Measurements from ENCODE around the gene PRKCH. TPM values are rescaled to one million over a fixed set of nuclear protein-coding genes. Genes with fewer than 3 reads are reported as not detected.

The PRKCH gene
- total RNA-seq, 2 donors from 2014 or later: 24.6 to 73.6 TPM

GRCh38 chr14:61350427-61351270 lies 29.3 kb downstream of the PRKCH start:
- no peak overlapping the region for H3K27ac ChIP-seq
- H3K9me3 ChIP-seq: no peaks in the 10 kb centered on the region
- TF ChIP-seq CTCF (IDR thresholded peaks at IDR 0.05): no peak
- ATAC-seq (ENCODE audit: insufficient number of reproducible peaks, low FRiP score, low read depth) (no peak), DNase-seq (ENCODE audit: low spot score) (no peak)
- H3K4me1 ChIP-seq (ENCODE audit: control insufficient read depth in 1 of 2, low read depth in 2 of 2): no peaks in the 10 kb centered on the region
- no peak overlapping the region for H3K4me3 ChIP-seq
- no peaks in the 10 kb centered on the region for H3K36me3 ChIP-seq
- no peaks in the 10 kb centered on the region for H3K27me3 ChIP-seq (replicated peaks; ENCODE audit: insufficient read depth)

- Histone ChIP-seq H3K27ac (no peak overlapping the region), H3K4me1 (ENCODE audit: control insufficient read depth in 1 of 2, low read depth in 2 of 2) (no peaks in the 10 kb centered on the region), H3K27me3 (replicated peaks; ENCODE audit: insufficient read depth) (no peaks in the 10 kb centered on the region), H3K4me3 (no peak overlapping the region), H3K36me3 (no peaks in the 10 kb centered on the region), H3K9me3 (no peaks in the 10 kb centered on the region)
- ATAC-seq (ENCODE audit: insufficient number of reproducible peaks, low FRiP score, low read depth): no peak
- TF ChIP-seq CTCF (IDR thresholded peaks at IDR 0.05): no peak
- DNase-seq (ENCODE audit: low spot score): no peak
Measured at GRCh38 chr14:61351477-61351876, 30.1 kb downstream of the PRKCH start.

- TF ChIP-seq CTCF (IDR thresholded peaks at IDR 0.05): no peak
- DNase-seq (ENCODE audit: low spot score): no peak
Measured at GRCh38 chr14:61355892-61356325, 34.5 kb downstream of the PRKCH start.

GRCh38 chr14:61357123-61357522 lies 35.7 kb downstream of the PRKCH start:
- Histone ChIP-seq H3K4me3 (no peak overlapping the region), H3K4me1 (ENCODE audit: control insufficient read depth in 1 of 2, low read depth in 2 of 2) (peaks cover 0 to 5% of the 10 kb centered on the region in 2 donors), H3K36me3 (no peaks in the 10 kb centered on the region), H3K9me3 (no peaks in the 10 kb centered on the region), H3K27me3 (replicated peaks; ENCODE audit: insufficient read depth) (no peaks in the 10 kb centered on the region), H3K27ac (no peak overlapping the region)
- no peak for TF ChIP-seq CTCF (IDR thresholded peaks at IDR 0.05)
- no peak for DNase-seq (ENCODE audit: low spot score)
- ATAC-seq (ENCODE audit: insufficient number of reproducible peaks, low FRiP score, low read depth): no peak

More at GRCh38 chr14:61355892-61356325, 34.5 kb downstream of the PRKCH start:
- H3K4me3 ChIP-seq: no peak overlapping the region
- no peaks in the 10 kb centered on the region for H3K36me3 ChIP-seq
- no peaks in the 10 kb centered on the region for H3K27me3 ChIP-seq (replicated peaks; ENCODE audit: insufficient read depth)
- H3K4me1 ChIP-seq (ENCODE audit: control insufficient read depth in 1 of 2, low read depth in 2 of 2): peaks cover 0 to 5% of the 10 kb centered on the region in 2 donors
- no peaks in the 10 kb centered on the region for H3K9me3 ChIP-seq
- H3K27ac ChIP-seq: no peak overlapping the region
- no peak for ATAC-seq (ENCODE audit: insufficient number of reproducible peaks, low FRiP score, low read depth)

GRCh38 chr14:61358554-61359226 lies 37.3 kb downstream of the PRKCH start:
- Histone ChIP-seq H3K27ac (no peak overlapping the region), H3K9me3 (no peaks in the 10 kb centered on the region), H3K4me1 (ENCODE audit: control insufficient read depth in 1 of 2, low read depth in 2 of 2) (peaks cover 0 to 5% of the 10 kb centered on the region in 2 donors), H3K36me3 (no peaks in the 10 kb centered on the region), H3K4me3 (no peak overlapping the region), H3K27me3 (replicated peaks; ENCODE audit: insufficient read depth) (no peaks in the 10 kb centered on the region)
- no peak for TF ChIP-seq CTCF (IDR thresholded peaks at IDR 0.05)
- ATAC-seq (ENCODE audit: insufficient number of reproducible peaks, low FRiP score, low read depth) (no peak), DNase-seq (ENCODE audit: low spot score) (no peak)

Measured in thoracic aorta (tissue), 2 donors.